ENCODE measurements around the gene NR1H3.

GRCh38 chr11:47264119-47264518, 6.3 kb downstream of the NR1H3 start:
- TF ChIP-seq CTCF (IDR thresholded peaks at IDR 0.05; ENCODE audit: insufficient read depth, low read length) (no peak), POLR2AphosphoS5 (IDR thresholded peaks at IDR 0.05; ENCODE audit: low read depth) (no peak), REST (IDR thresholded peaks at IDR 0.05; ENCODE audit: insufficient replicate concordance, low read depth) (no peak)

Measured in HL-60 (cell line).